Adipose tissue (tissue), 3 donors: ENCODE data around the gene TLE2. TPM values are rescaled to one million over a fixed set of nuclear protein-coding genes. Genes with fewer than 3 reads are reported as not detected.
"Not testable (repeated sequence)": the region's sequence is repeated elsewhere in the genome, so short reads cannot be mapped to it uniquely, and the experiment has no call there.

Source experiments
- H3K27ac ChIP-seq: one replicate; pipeline ENCODE4 v1.5.1; 2013; ENCODE audit warnings: low read depth, low read length
- WGBS, 3 donors: extraction: QIAGEN DNeasy Blood & Tissue Kit; methylation state at CpG; one replicate each; pipeline ENCODE4 v1.1.7; 2013; 5-methylcytosine and 5-hydroxymethylcytosine counted together
- polyA plus RNA-seq, 3 donors: library from polyadenylated mRNA; stranded (reverse); fragments of 200-250 nt; gene quantifications; one replicate each; pipeline ENCODE4 v1.2.3, GENCODE V29; 2013
- donor health status: healthy with polysubstance abuse.
- donor health status: Bipolar disorder and iron deficiency.
- donor health status: healthy.

Gene TLE2
- polyA plus RNA-seq, 3 donors = 21.1 to 53.6 (median 25.2) TPM

DNA sequence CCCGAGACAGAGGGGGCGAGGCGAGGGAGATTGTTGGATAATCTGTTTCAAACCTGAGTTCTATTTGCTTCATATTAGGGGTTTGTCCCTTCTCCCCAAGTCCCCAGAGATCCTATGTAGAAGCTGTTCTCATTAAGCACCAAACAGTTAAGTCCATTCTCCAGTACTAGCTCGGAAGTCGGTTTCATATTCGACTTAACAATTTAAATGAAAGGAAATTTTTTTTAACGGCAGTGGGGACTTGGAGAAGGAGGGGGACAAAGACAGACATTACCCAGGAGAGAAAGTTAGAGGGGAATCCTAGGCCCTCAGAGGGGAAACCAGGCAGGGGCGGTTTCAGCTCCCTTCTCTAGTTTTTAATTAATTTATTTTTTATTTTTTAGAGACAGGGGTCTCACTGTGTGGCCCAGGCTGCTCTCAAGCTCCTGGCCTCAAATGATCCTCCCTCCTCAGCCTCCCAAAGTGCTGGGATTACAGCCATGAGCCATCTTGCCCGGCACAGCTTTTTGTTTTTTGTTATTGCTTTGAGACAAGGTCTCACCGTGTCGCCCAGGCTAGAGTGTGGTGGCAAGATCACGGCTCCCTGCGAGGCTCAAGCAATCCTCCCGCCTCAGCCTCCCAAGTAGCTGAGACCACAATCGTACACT, 13.7 kb upstream of the TLE2 start:
- WGBS, 3 donors = 45 to 57% (median 46%) methylated on average over 15 of the region's 15 CpGs
- H3K27ac ChIP-seq = no peak overlapping the region

- 22 to 47% (median 30%) methylated on average over 26 to 40 of the region's 40 CpGs for WGBS, 3 donors
- H3K27ac ChIP-seq = no peak overlapping the region
These were observed 12.9 kb upstream of the TLE2 start for GRCh38 chr19:3041761-3042620.

- no peak overlapping the region for H3K27ac ChIP-seq
- WGBS, 3 donors = 78 to 86% (median 84%) methylated on average over 12 of the region's 12 CpGs
These were observed 12.2 kb upstream of the TLE2 start for GRCh38 chr19:3041327-3041726.

GRCh38 chr19:3039641-3040077, 10.6 kb upstream of the TLE2 start:
- 53 to 84% (median 80%) methylated on average over 17 of the region's 17 CpGs for WGBS, 3 donors

DNA sequence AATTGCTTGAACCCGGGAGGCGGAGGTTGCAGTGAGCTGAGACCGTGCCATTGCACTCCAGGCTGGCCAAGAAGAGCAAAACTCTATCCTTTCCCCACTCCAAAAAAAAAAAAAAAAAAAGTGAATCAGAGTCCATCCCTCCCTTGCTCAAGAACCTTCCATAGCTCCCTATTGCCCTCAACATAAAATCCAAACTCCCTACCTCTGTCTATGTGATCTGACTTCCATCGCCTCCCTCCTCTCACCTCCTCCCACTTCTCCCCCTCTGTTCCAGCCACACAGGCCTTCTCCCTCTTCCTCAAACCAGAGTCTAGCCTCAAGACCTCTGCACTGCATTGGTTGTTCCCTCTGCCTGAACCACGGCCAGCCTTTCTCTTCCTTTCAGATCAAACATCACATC, 10.0 kb upstream of the TLE2 start:
- WGBS, 3 donors = 82 to 83% (median 83%) methylated on average over 5 of the region's 5 CpGs
- H3K27ac ChIP-seq = no peak overlapping the region

More at GRCh38 chr19:3039641-3040077, 10.6 kb upstream of the TLE2 start:
- H3K27ac ChIP-seq = no peak overlapping the region

DNA sequence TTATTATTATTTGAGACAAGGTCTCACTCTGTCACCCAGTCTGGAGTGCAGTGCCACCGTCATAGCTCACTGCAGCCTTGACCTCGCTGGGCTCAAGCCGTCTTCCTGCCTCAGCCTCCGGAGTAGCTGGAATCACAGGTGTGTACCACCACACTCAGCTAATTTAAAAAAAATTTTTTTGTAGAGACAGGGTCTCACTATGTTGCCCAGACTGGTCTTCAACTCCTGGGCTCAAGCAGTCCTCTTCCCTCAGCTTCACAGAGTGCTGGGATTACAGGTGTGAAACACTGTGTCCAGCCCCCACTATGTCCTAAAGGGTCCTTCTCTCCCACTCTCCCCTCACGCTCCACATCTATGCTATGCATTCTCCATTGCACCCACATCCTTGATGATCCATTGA, 9.1 kb upstream of the TLE2 start:
- 53 to 83% (median 79%) methylated on average over 5 of the region's 5 CpGs for WGBS, 3 donors

DNA sequence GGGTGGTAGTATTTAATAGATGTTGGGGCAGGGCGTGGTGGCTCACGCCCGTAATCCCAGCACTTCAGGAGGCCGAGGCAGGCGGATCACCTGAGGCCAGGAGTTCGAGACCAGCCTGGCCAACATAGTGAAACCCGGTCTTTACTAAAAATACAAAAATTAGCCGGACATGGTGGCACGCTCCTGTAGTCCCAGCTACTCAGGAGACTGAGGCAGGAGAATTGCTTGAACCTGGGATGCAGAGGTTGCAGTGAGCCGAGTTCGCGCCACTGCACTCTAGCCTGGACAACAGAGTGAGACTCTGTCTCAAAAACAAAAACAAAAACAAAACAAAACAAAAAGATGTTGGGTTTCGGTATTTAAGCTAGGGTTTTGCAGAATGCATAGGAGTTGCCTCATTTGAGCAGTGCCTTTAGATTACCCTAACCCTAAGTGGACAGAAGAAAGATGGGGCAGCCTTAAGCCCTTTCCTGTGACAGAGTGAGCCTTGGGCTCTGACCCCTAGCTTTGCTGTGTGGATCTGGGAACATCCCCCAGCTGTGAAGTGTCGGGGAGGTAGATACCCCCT, 8.0 kb upstream of the TLE2 start:
- WGBS, 3 donors = 74 to 79% (median 79%) methylated on average over 14 of the region's 14 CpGs
- H3K27ac ChIP-seq = not testable (repeated sequence)

More for the DNA sequence above, 9.1 kb upstream of the TLE2 start:
- H3K27ac ChIP-seq = no peak overlapping the region

- H3K27ac ChIP-seq = peak overlapping the region; percentile 49
- WGBS, 3 donors = 0 to 2% (median 1%) methylated on average over 39 to 44 of the region's 44 CpGs
These were observed 7.3 kb upstream of the TLE2 start for GRCh38 chr19:3036119-3036976.

GRCh38 chr19:3035542-3036118, 6.5 kb upstream of the TLE2 start:
- no peak overlapping the region for H3K27ac ChIP-seq
- WGBS, 3 donors = 0% methylated on average over 29 of the region's 29 CpGs

GRCh38 chr19:3034656-3035541, 5.8 kb upstream of the TLE2 start:
- WGBS, 3 donors = 9 to 12% (median 11%) methylated on average over 27 to 28 of the region's 28 CpGs
- no peak overlapping the region for H3K27ac ChIP-seq

DNA sequence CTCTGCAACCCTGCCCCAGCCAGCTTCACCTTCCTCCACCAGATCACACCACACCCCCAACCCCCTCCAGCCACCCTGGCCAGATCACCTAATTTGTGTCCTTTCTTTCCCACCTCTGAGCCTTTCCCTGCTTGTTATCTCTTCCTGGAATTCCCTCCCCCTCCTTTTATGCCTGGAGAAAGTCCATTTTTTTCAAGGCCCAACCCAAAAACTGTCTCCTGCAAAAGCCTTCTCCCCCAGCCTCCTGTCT, 5.3 kb upstream of the TLE2 start:
- H3K27ac ChIP-seq = no peak overlapping the region

DNA sequence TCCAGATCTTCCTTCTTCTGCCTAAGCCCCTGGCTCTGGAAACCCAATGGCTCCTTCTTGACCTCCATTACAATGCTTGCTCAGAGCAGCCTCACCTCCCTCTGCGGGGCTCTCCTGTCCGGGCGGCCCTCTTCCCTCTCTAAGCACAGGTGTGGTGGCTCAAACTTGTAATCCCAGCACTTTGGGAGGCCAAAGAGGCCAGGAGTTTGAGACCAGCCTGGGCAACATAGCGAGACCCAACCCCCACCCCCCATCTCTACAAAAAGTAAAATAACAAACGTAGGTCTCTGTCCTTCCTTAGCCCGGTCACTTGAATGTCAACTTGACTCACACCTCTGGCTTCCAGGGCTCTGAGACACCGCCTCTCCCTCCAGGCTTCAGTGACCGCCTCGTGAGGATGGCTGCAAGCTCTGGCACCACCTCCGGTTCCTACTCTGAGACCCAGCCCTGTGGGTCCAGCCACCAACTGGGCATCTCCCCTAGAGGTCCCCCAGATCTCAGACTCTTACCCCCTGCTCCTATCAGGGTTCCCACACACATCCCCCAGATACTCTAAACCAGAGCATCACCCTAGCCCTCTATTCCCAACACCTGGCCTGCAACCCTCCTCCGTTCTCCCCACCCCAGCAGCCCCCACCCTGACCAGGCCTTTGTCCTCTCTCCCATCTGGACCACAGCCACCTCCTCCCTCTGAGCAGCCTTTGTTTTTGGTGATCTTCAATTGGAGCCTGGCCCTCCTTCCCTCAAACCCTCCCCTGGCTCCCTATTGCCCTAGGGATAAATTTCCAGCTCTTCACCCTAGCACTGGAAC, 4.7 kb upstream of the TLE2 start:
- no peak overlapping the region for H3K27ac ChIP-seq
- WGBS, 3 donors = 87 to 91% (median 87%) methylated on average over 11 of the region's 11 CpGs

DNA sequence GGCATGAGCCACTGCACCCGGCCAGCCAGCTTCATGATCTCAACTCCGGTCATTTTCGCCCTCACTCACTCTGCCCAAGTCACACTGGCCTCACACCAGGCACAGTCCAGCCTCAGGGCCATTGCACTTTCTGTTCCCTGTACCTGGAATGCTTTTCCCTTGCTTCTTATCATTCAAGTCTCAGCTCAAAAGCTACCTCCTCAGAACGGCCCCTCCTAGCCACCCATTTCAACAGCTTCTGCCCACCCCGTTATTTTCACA, 2.5 kb upstream of the TLE2 start:
- 74 to 83% (median 74%) methylated on average over 5 of the region's 5 CpGs for WGBS, 3 donors
- H3K27ac ChIP-seq = no peak overlapping the region

DNA sequence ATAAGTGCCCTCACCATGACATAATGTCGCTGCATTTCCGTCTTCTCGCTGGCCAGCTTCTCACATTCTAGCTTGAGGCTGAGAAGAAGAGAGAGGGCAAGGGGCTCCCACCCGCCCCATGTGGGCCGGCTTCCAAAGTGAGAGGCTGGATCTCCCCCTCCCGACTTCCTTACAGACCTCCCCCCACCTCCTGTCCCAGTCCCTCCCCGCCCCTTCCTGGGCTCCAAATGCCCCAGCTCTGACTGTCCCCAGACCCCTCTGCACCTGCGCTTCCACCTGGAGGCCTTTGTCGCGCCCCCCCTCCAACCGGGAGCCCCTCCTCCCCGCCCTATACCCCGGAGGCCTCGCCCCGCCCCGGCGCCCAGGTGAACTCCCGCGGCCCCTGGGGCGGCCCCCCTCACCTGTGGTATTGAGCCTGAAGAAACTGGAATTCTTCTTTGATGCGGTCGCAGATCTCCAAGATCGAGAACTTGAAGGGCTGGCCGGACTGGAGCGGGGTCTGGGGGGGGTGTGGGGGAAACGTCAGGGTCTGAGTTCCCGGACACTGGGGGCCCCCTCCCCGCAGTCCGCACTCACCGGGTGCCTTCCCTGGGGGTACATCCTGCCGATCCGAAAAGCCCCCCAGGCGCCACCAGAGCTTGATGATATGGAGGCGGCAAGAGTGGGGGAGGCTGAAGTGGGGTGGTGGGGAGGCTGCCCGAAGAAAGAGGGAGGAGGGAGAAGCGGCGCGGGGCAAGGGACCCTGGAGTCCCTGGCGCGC, 595 bp downstream of the TLE2 start:
- 5 to 8% (median 5%) methylated on average over 31 to 40 of the region's 40 CpGs for WGBS, 3 donors
- no peak overlapping the region for H3K27ac ChIP-seq

DNA sequence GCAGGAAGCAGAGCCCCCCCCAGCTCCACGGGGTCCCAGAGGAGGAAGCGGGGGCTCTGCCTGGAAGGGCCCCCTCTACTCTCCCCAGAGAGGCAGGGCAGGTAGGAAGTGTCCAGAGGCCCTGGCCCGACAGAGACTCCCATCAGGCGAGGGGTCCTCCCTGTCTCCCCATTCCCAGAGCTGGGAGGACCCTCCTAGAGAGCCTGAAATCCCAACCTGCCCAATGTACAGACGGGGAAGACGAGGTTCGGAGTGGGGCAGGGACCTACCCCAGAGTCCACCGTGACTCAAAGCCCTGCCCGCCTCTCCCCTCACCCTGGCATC, 1.1 kb downstream of the TLE2 start:
- H3K27ac ChIP-seq = no peak overlapping the region
- WGBS, 3 donors = 65 to 79% (median 68%) methylated on average over 9 of the region's 9 CpGs

DNA sequence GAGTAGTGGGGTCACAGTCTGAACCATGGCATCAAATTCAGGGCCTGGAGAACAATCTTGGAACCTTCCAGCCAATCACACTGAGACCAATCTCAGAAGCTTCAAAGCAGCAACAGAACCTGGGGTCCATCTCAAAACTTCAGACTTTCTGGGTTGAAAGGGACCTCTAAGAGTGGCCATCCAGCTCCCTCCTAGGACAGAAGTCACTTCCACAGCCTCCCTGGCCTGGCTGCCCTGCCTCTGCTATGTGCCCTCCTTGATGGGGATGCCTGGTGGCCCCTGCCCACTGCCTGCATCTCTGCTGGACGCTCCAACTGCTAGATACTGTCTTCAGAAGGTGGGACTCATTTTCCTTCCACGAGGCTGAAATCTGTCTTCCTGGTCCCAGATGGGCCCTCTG, 1.8 kb downstream of the TLE2 start:
- no peak overlapping the region for H3K27ac ChIP-seq
- WGBS, 3 donors = 78 to 85% (median 85%) methylated on average over 2 of the region's 2 CpGs

- 90 to 98% (median 92%) methylated on average over 1 of the region's 1 CpG for WGBS, 3 donors
- H3K27ac ChIP-seq = no peak overlapping the region
These were observed 2.3 kb downstream of the TLE2 start for GRCh38 chr19:3026768-3027167.
